Gastrocnemius medialis (tissue), 4 donors: ENCODE measurements around the gene DDX54. TPM values are rescaled to one million over a fixed set of nuclear protein-coding genes. Genes with fewer than 3 reads are reported as not detected.
"Not testable (repeated sequence)": the region's sequence is repeated elsewhere in the genome, so short reads cannot be mapped to it uniquely, and the experiment has no call there.

Experiments used
- ATAC-seq, 2 donors: fragments of 150-250 bp; one replicate each; pipeline ENCODE4 v1.9.1; 2016
- DNase-seq, 2 donors: peaks; one replicate each; pipeline ENCODE4 v3.0.0-alpha.2; 2019
- H3K27ac ChIP-seq, 4 donors: fragments of 200-600 bp; sonication (generic); 1 replicate in 1 of 4; 2 replicates in 3 of 4; pipeline ENCODE4 v1.5.1; 2016 to 2018; ENCODE audit warnings: mild to moderate bottlenecking in 2 of 4, moderate library complexity in 1 of 4
- H3K27me3 ChIP-seq, 3 donors: fragments of 200-600 bp; sonication (generic) in 2 of 3; 1 replicate in 1 of 3; 2 replicates in 2 of 3; pipeline versions ENCODE4 v1.5.1 to v1.6.0; 2016 to 2019; ENCODE audit warnings: mild to moderate bottlenecking in 1 of 3, moderate library complexity in 1 of 3
- H3K36me3 ChIP-seq, 2 donors: fragments of 200-600 bp; sonication (generic) in 1 of 2; one replicate each; pipeline ENCODE4 v1.5.1; 2017 to 2018
- H3K4me1 ChIP-seq, 2 donors: fragments of 200-600 bp; sonication (generic) in 1 of 2; one replicate each; pipeline ENCODE4 v1.5.1; 2016 to 2017; ENCODE audit warnings: mild to moderate bottlenecking in 2 of 2
- H3K4me3 ChIP-seq, 4 donors: fragments of 200-600 bp; sonication (generic) in 3 of 4; 1 replicate in 1 of 4; 2 replicates in 3 of 4; pipeline ENCODE4 v1.5.1; 2016 to 2019; ENCODE audit warnings: mild to moderate bottlenecking in 2 of 4
- H3K9me3 ChIP-seq, 3 donors: fragments of 200-600 bp; sonication (generic) in 2 of 3; 1 replicate in 1 of 3; 2 replicates in 2 of 3; pipeline ENCODE4 v1.5.1; 2016 to 2019
- CTCF ChIP-seq, 5 experiments: fragments of 450-650 bp in 3 of 5; fragments of 200-600 bp in 2 of 5; sonication (generic) in 2 of 5; IDR thresholded peaks in 4 of 5; conservative IDR thresholded peaks in 1 of 5; 1 replicate in 4 of 5; 2 replicates in 1 of 5; pipeline ENCODE4 v1.5.1; 2016 to 2019; ENCODE audit warnings: antibody characterized with exemption in 5 of 5, mild to moderate bottlenecking in 3 of 5, moderate library complexity in 3 of 5
- POLR2A ChIP-seq, 2 donors: fragments of 450-650 bp; IDR thresholded peaks; one replicate each; pipeline ENCODE4 v1.6.1; 2017; ENCODE audit warnings: antibody characterized with exemption in 2 of 2, mild to moderate bottlenecking in 2 of 2, moderate library complexity in 2 of 2
- in situ Hi-C, 4 donors: fragments of 200-750 bp; cut with MboI; loops; one replicate each; pipeline versions ENCODE4 v1.15.0 to v1.8.0; 2017; ENCODE audit warnings: low sequenced_read_pairs in 4 of 4
- intact Hi-C: fragments of 100-400 bp; cut with DNase I; formaldehyde crosslinking; loops from one replicate; pipeline ENCODE4 v1.15.1; 2023; ENCODE audit warnings: low total_unique reads
- total RNA-seq, 4 donors: library from RNA; depleted of rRNA; stranded (reverse); fragments of >200 nt; gene quantifications; one replicate each; pipeline versions ENCODE4 v1.1.0 to v1.2.3, GENCODE V29; 2016

DDX54 gene
- total RNA-seq, 4 donors from 2014 or later = 90.0 to 144 (median 108) TPM

DNA sequence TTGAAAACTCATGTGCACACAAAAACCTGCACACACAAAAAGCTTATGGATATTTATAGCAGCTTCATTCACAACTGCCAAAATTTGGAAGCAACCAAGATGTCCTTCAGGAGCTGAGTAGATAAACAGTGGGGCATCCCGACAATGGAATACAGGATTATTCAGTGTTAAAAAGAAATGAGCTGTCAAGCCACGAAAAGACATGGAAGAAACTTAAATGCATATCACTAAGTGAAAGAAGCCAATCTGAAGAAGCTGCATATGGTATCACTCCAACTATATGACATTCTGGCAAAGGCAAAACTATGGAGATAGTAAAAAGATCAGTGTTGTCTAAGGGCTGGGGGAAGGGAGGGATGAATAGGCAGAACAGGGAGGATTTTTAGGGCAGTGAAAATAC is 30.7 kb upstream of the DDX54 start:
- no peaks in the 10 kb centered on the region for H3K27me3 ChIP-seq
- no peak overlapping the region for H3K27ac ChIP-seq
- ATAC-seq (no peak), DNase-seq (no peak)
- intact Hi-C loops (no loop called here), in situ Hi-C loops (no loop called here)
- TF ChIP-seq POLR2A (IDR thresholded peaks at IDR 0.05) (no peak), CTCF (IDR thresholded peaks at IDR 0.05 in 4 of 5, conservative IDR thresholded peaks at IDR 0.05 in 1 of 5) (no peak)
- H3K36me3 ChIP-seq = no peaks in the 10 kb centered on the region
- no peak overlapping the region for H3K4me3 ChIP-seq
- H3K4me1 ChIP-seq = peaks cover 3 to 6% of the 10 kb centered on the region in 2 donors
- H3K9me3 ChIP-seq = no peaks in the 10 kb centered on the region

GRCh38 chr12:113214895-113215400 is 29.7 kb upstream of the DDX54 start:
- TF ChIP-seq CTCF (IDR thresholded peaks at IDR 0.05 in 4 of 5, conservative IDR thresholded peaks at IDR 0.05 in 1 of 5) = no peak
- TF ChIP-seq POLR2A (IDR thresholded peaks at IDR 0.05) = peak in 1 of 2 donors; percentile 31
- no peak overlapping the region for H3K4me3 ChIP-seq
- peak; percentile 67 to 81 for DNase-seq
- no peaks in the 10 kb centered on the region for H3K27me3 ChIP-seq
- intact Hi-C loops (no loop called here), in situ Hi-C loops (no loop called here)
- no peaks in the 10 kb centered on the region for H3K36me3 ChIP-seq
- H3K4me1 ChIP-seq = no peaks in the 10 kb centered on the region
- no peaks in the 10 kb centered on the region for H3K9me3 ChIP-seq
- H3K27ac ChIP-seq = peak overlapping the region; percentile 40 to 58 (median 44)
- peak; percentile 83 to 88 for ATAC-seq

GRCh38 chr12:113211160-113211559 is 25.9 kb upstream of the DDX54 start:
- DNase-seq (no peak), ATAC-seq (no peak)
- no peak for TF ChIP-seq POLR2A (IDR thresholded peaks at IDR 0.05)
- H3K27ac ChIP-seq = no peak overlapping the region
- no peaks in the 10 kb centered on the region for H3K36me3 ChIP-seq
- no peaks in the 10 kb centered on the region for H3K9me3 ChIP-seq
- in situ Hi-C loops (no loop called here), intact Hi-C loops (no loop called here)
- no peak overlapping the region for H3K4me3 ChIP-seq
- no peaks in the 10 kb centered on the region for H3K27me3 ChIP-seq
- H3K4me1 ChIP-seq = no peaks in the 10 kb centered on the region

- intact Hi-C loops = no loop called here
- Histone ChIP-seq H3K9me3 (no peaks in the 10 kb centered on the region), H3K27me3 (no peaks in the 10 kb centered on the region), H3K27ac (peak overlapping the region in 3 of 4 donors; percentile 6 to 39 (median 38)), H3K4me1 (peaks cover 14 to 15% of the 10 kb centered on the region in 2 donors), H3K36me3 (no peaks in the 10 kb centered on the region), H3K4me3 (no peak overlapping the region)
- in situ Hi-C loops = no loop called here
- DNase-seq (peak in 1 of 2 donors; percentile 38), ATAC-seq (peak; percentile 16 to 29)
- no peak for TF ChIP-seq POLR2A (IDR thresholded peaks at IDR 0.05)
- no peak for TF ChIP-seq CTCF (IDR thresholded peaks at IDR 0.05 in 4 of 5, conservative IDR thresholded peaks at IDR 0.05 in 1 of 5)
Measured at GRCh38 chr12:113208041-113208934, 23.0 kb upstream of the DDX54 start.

DNA sequence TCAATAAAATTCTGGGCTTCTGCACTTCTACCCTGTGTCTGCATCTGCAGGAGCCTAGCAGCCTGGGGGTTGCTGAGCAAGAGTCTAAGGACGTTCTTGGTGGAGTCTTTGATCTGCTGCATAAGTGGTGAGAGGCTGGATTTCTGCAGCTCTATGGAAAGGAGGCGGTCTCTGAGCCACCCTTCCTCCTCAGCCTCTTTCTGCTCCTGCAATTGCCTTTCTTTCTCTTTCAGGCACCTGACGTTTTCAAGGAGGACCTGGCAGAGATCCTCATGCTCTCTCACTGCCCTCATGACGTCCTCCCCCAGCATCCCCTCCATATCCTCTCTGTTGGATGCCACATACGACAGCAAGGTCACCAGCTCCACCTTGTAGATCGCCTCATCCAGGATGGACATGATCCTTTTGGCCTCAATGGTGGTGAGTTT is 22.3 kb upstream of the DDX54 start:
- H3K9me3 ChIP-seq = no peaks in the 10 kb centered on the region
- no peaks in the 10 kb centered on the region for H3K36me3 ChIP-seq
- H3K27me3 ChIP-seq = no peaks in the 10 kb centered on the region
- H3K4me1 ChIP-seq = peaks cover 14 to 15% of the 10 kb centered on the region in 2 donors
- DNase-seq (no peak), ATAC-seq (no peak)
- in situ Hi-C loops (no loop called here), intact Hi-C loops (no loop called here)
- no peak for TF ChIP-seq POLR2A (IDR thresholded peaks at IDR 0.05)
- TF ChIP-seq CTCF (IDR thresholded peaks at IDR 0.05 in 4 of 5, conservative IDR thresholded peaks at IDR 0.05 in 1 of 5) = no peak
- H3K4me3 ChIP-seq = no peak overlapping the region
- peak overlapping the region in 1 of 4 donors; percentile 38 for H3K27ac ChIP-seq

DNA sequence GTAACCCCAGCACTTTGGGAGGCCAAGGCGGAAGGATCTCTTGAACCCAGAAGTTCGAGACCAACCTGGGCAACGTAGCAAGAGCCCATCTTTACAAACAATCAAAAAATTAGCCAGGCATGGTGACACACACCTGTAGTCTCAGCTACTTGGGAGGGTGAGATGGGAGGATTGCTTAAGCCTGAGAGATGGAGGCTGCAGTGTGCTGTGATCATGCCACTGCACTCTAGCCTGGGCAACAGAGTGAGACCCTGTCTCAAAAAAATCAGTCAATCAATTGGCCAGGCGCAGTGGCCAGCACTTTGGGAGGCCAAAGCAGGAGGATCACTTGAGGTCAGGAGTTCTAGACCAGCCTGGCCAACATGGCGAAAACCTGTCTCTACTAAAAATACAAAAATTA is 21.5 kb upstream of the DDX54 start:
- H3K4me1 ChIP-seq = peaks cover 14 to 15% of the 10 kb centered on the region in 2 donors
- intact Hi-C loops, DNase-seq, ATAC-seq, H3K4me3 ChIP-seq, H3K27ac ChIP-seq, H3K36me3 ChIP-seq, H3K9me3 ChIP-seq, H3K27me3 ChIP-seq, in situ Hi-C loops: not testable (repeated sequence)
